Mesenchymal stem cell (in vitro differentiated cells and primary cell): ENCODE data around the gene N4BP2L1.
A peak's percentile ranks its signal among the peaks of the same experiment; 100 is the strongest.

Source experiments
- DNase-seq: peaks from one replicate; pipeline ENCODE4 v3.0.0-alpha.2; 2013
- H2AFZ ChIP-seq: one replicate; pipeline ENCODE4 v1.6.1; 2013; ENCODE audit warnings: low read depth, mild to moderate bottlenecking, control low read depth, inconsistent platforms, low read length, moderate library complexity
- H2AK5ac ChIP-seq: 2 replicates; pipeline ENCODE4 v1.6.1; 2013; ENCODE audit warnings: low read length, moderate library complexity, mild to moderate bottlenecking, inconsistent platforms; ENCODE audit not compliant: severe bottlenecking
- H2BK120ac ChIP-seq: one replicate; pipeline ENCODE4 v1.6.1; 2013; ENCODE audit warnings: low read depth, mild to moderate bottlenecking, inconsistent platforms, low read length, moderate library complexity
- H2BK12ac ChIP-seq, 2 experiments: one replicate each; pipeline ENCODE4 v1.6.1; 2013; ENCODE audit warnings: inconsistent platforms in 2 of 2, low read length in 2 of 2, mild to moderate bottlenecking in 2 of 2, moderate library complexity in 2 of 2, control low read depth in 1 of 2
- H2BK15ac ChIP-seq: one replicate; pipeline ENCODE4 v1.6.1; 2013; ENCODE audit warnings: mild to moderate bottlenecking, low read depth, inconsistent platforms; ENCODE audit not compliant: poor library complexity, severe bottlenecking
- H2BK5ac ChIP-seq: 2 replicates; pipeline ENCODE4 v1.6.1; 2013; ENCODE audit warnings: low read depth, mild to moderate bottlenecking, low read length, control low read depth, inconsistent platforms; ENCODE audit not compliant: poor library complexity, severe bottlenecking
- H3K14ac ChIP-seq, 2 experiments: one replicate each; pipeline ENCODE4 v1.6.1; 2013; ENCODE audit warnings: inconsistent platforms in 2 of 2, low read length in 2 of 2, control low read depth in 1 of 2, mild to moderate bottlenecking in 1 of 2, moderate library complexity in 1 of 2
- H3K18ac ChIP-seq, 2 experiments: one replicate each; pipeline ENCODE4 v1.6.1; 2013; ENCODE audit warnings: inconsistent platforms in 2 of 2, low read length in 2 of 2, control low read depth in 1 of 2, low read depth in 1 of 2, mild to moderate bottlenecking in 1 of 2
- H3K23ac ChIP-seq, 2 experiments: one replicate each; pipeline ENCODE4 v1.6.1; 2013; ENCODE audit warnings: inconsistent platforms in 2 of 2, low read length in 2 of 2, mild to moderate bottlenecking in 2 of 2, moderate library complexity in 2 of 2, control low read depth in 1 of 2
- H3K27ac ChIP-seq: 2 replicates; pipeline ENCODE4 v1.5.1; 2013; ENCODE audit warnings: mild to moderate bottlenecking, moderate library complexity, low read length, control low read depth, inconsistent platforms; ENCODE audit not compliant: poor library complexity, severe bottlenecking
- H3K27me3 ChIP-seq, 2 experiments: 2 replicates each; pipeline versions ENCODE4 v1.6.1 to v1.7.0; 2013; ENCODE audit warnings: low read length in 2 of 2, mild to moderate bottlenecking in 2 of 2, moderate library complexity in 2 of 2, control low read depth in 1 of 2, inconsistent platforms in 1 of 2; ENCODE audit not compliant: control insufficient read depth in 1 of 2, insufficient read depth in 1 of 2
- H3K36me3 ChIP-seq, 2 experiments: 2 replicates each; pipeline versions ENCODE4 v1.6.1 to v1.7.0; 2013; ENCODE audit warnings: low read length in 2 of 2, control low read depth in 1 of 2, inconsistent platforms in 1 of 2, low read depth in 1 of 2, mild to moderate bottlenecking in 1 of 2; ENCODE audit not compliant: insufficient read depth in 2 of 2, control insufficient read depth in 1 of 2
- H3K4ac ChIP-seq, 2 experiments: one replicate each; pipeline ENCODE4 v1.6.1; 2013; ENCODE audit warnings: inconsistent platforms in 2 of 2, low read length in 2 of 2, mild to moderate bottlenecking in 2 of 2, moderate library complexity in 2 of 2, control low read depth in 1 of 2, low read depth in 1 of 2
- H3K4me1 ChIP-seq: 2 replicates; pipeline ENCODE4 v1.6.1; 2013; ENCODE audit warnings: low read depth, low read length, control low read depth; ENCODE audit not compliant: control insufficient read depth, insufficient read depth
- H3K4me2 ChIP-seq: 2 replicates; pipeline ENCODE4 v1.6.1; 2013; ENCODE audit warnings: low read length, mild to moderate bottlenecking, inconsistent platforms; ENCODE audit not compliant: poor library complexity, severe bottlenecking
- H3K4me3 ChIP-seq, 2 experiments: 2 replicates each; pipeline versions ENCODE4 v1.5.1 to v1.7.0; 2013; ENCODE audit warnings: low read length in 2 of 2, mild to moderate bottlenecking in 2 of 2, control low read depth in 1 of 2, low read depth in 1 of 2; ENCODE audit not compliant: insufficient read depth in 1 of 2
- H3K79me1 ChIP-seq: replicated peaks from 2 replicates; pipeline ENCODE4 v1.6.1; 2013; ENCODE audit warnings: mild to moderate bottlenecking, control low read depth, low read length, inconsistent platforms; ENCODE audit not compliant: poor library complexity, severe bottlenecking
- H3K9ac ChIP-seq: 2 replicates; pipeline ENCODE4 v1.7.0; 2013; ENCODE audit warnings: mild to moderate bottlenecking, low read length, moderate library complexity
- H3K9me3 ChIP-seq: 2 replicates; pipeline ENCODE4 v1.7.0; 2013; ENCODE audit warnings: mild to moderate bottlenecking, low read length; ENCODE audit not compliant: control insufficient read depth
- H4K8ac ChIP-seq: one replicate; pipeline ENCODE4 v1.6.1; 2013; ENCODE audit warnings: inconsistent platforms, mild to moderate bottlenecking, low read length, moderate library complexity
- H4K91ac ChIP-seq: one replicate; pipeline ENCODE4 v1.6.1; 2013; ENCODE audit warnings: mild to moderate bottlenecking, low read length, inconsistent platforms
- WGBS: methylation state at CpG from one replicate; pipeline ENCODE4 v1.1.7; 2013; ENCODE audit warnings: mixed read lengths; 5-methylcytosine and 5-hydroxymethylcytosine counted together

N4BP2L1 gene

DNA sequence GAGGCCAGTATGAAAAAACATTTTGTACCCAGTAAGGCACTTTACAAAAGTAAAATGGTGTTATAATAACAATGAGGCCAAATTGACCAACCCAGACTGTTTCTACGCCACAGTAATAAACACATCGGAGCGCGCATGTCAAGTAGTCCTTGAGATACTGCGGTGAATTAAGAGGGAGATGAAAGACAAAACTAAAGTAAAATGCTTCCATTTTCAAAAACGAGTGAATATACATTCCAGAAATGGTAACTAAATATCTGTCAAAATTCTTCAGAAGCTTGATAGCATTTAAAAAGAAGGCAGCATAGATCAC, 19.0 kb downstream of the N4BP2L1 start:
- H2BK15ac ChIP-seq: no peak overlapping the region
- H2BK120ac ChIP-seq: no peak overlapping the region
- no peak overlapping the region for H2BK12ac ChIP-seq
- DNase-seq: no peak
- no peaks in the 10 kb centered on the region for H3K9me3 ChIP-seq
- no peak overlapping the region for H3K4me2 ChIP-seq
- H4K8ac ChIP-seq: no peak overlapping the region
- no peak overlapping the region for H4K91ac ChIP-seq
- H3K9ac ChIP-seq: peak overlapping the region; percentile 79
- no peak overlapping the region for H3K4ac ChIP-seq
- peaks cover 5% of the 10 kb centered on the region for H3K4me1 ChIP-seq
- no peak overlapping the region for H2AK5ac ChIP-seq
- H3K14ac ChIP-seq: no peak overlapping the region
- H3K18ac ChIP-seq: no peak overlapping the region
- H2AFZ ChIP-seq: no peak overlapping the region
- peaks cover 0 to 3% of the 10 kb centered on the region in 2 experiments for H3K36me3 ChIP-seq
- H3K4me3 ChIP-seq: peak overlapping the region in 1 of 2 experiments; percentile 66
- H3K27me3 ChIP-seq: no peaks in the 10 kb centered on the region
- H3K23ac ChIP-seq: no peak overlapping the region
- no peaks in the 10 kb centered on the region for H3K79me1 ChIP-seq
- H3K27ac ChIP-seq: no peak overlapping the region
- no CpG with 5 or more reads among the region's 6 CpGs for WGBS
- H2BK5ac ChIP-seq: no peak overlapping the region

GRCh38 chr13:32408296-32409000, 19.5 kb downstream of the N4BP2L1 start:
- Histone ChIP-seq H2BK120ac (no peak overlapping the region), H3K36me3 (peaks cover 0 to 8% of the 10 kb centered on the region in 2 experiments), H2BK15ac (no peak overlapping the region), H2BK12ac (no peak overlapping the region), H3K79me1 (no peaks in the 10 kb centered on the region), H3K4me1 (peaks cover 5% of the 10 kb centered on the region), H3K18ac (no peak overlapping the region), H2BK5ac (no peak overlapping the region), H3K27me3 (no peaks in the 10 kb centered on the region), H3K4me3 (no peak overlapping the region), H3K4me2 (no peak overlapping the region), H2AK5ac (no peak overlapping the region), H4K8ac (no peak overlapping the region), H3K23ac (no peak overlapping the region), H3K27ac (no peak overlapping the region), H3K4ac (no peak overlapping the region), H4K91ac (no peak overlapping the region), H3K14ac (no peak overlapping the region), H3K9ac (no peak overlapping the region), H2AFZ (no peak overlapping the region), H3K9me3 (no peaks in the 10 kb centered on the region)
- no peak for DNase-seq
- over 99% methylated on average over 9 of the region's 9 CpGs for WGBS

- Histone ChIP-seq H3K9me3 (no peaks in the 10 kb centered on the region), H3K4me1 (peaks cover 5% of the 10 kb centered on the region), H3K27me3 (no peaks in the 10 kb centered on the region), H2BK120ac (no peak overlapping the region), H3K4me3 (no peak overlapping the region), H3K23ac (no peak overlapping the region), H2AFZ (no peak overlapping the region), H3K79me1 (no peaks in the 10 kb centered on the region), H3K18ac (no peak overlapping the region), H3K27ac (no peak overlapping the region), H4K91ac (no peak overlapping the region), H2BK12ac (no peak overlapping the region), H3K4ac (no peak overlapping the region), H4K8ac (no peak overlapping the region), H2AK5ac (no peak overlapping the region), H2BK15ac (no peak overlapping the region), H2BK5ac (no peak overlapping the region), H3K14ac (no peak overlapping the region), H3K9ac (no peak overlapping the region), H3K4me2 (no peak overlapping the region), H3K36me3 (peaks cover 0 to 12% of the 10 kb centered on the region in 2 experiments)
- DNase-seq: no peak
- WGBS: 100% methylated on average over 6 of the region's 6 CpGs
Measured at GRCh38 chr13:32407854-32408253, 20.1 kb downstream of the N4BP2L1 start.

- H3K14ac ChIP-seq: no peak overlapping the region
- no peak overlapping the region for H3K23ac ChIP-seq
- H3K18ac ChIP-seq: no peak overlapping the region
- no peaks in the 10 kb centered on the region for H3K4me1 ChIP-seq
- H2BK12ac ChIP-seq: no peak overlapping the region
- no peak overlapping the region for H4K91ac ChIP-seq
- H2AFZ ChIP-seq: no peak overlapping the region
- no peak overlapping the region for H2BK120ac ChIP-seq
- H2BK15ac ChIP-seq: no peak overlapping the region
- no peak overlapping the region for H2BK5ac ChIP-seq
- H3K27me3 ChIP-seq: no peaks in the 10 kb centered on the region
- H3K4ac ChIP-seq: no peak overlapping the region
- H2AK5ac ChIP-seq: no peak overlapping the region
- H3K4me3 ChIP-seq: no peak overlapping the region
- no peak overlapping the region for H4K8ac ChIP-seq
- no peak overlapping the region for H3K9ac ChIP-seq
- no peaks in the 10 kb centered on the region for H3K79me1 ChIP-seq
- no peak overlapping the region for H3K4me2 ChIP-seq
- H3K36me3 ChIP-seq: peaks cover 0 to 44% of the 10 kb centered on the region in 2 experiments
- DNase-seq: no peak
- no peaks in the 10 kb centered on the region for H3K9me3 ChIP-seq
- 100% methylated on average over 3 of the region's 4 CpGs for WGBS
- no peak overlapping the region for H3K27ac ChIP-seq
Measured at GRCh38 chr13:32403108-32403507, 24.8 kb downstream of the N4BP2L1 start.
